ENCODE results near the gene NOTUM.
"Not testable (repeated sequence)": the region's sequence is repeated elsewhere in the genome, so short reads cannot be mapped to it uniquely, and the experiment has no call there.

Gene NOTUM

GRCh38 chr17:81956607-81957589, 4.1 kb downstream of the NOTUM start:
- no peak for DNase-seq

GRCh38 chr17:81955756-81956544, 5.0 kb downstream of the NOTUM start:
- no peak for DNase-seq

- DNase-seq: no peak
Measured at GRCh38 chr17:81955058-81955681, 5.8 kb downstream of the NOTUM start.

- DNase-seq: no peak
Measured at GRCh38 chr17:81954131-81955057, 6.6 kb downstream of the NOTUM start.

- not testable (repeated sequence) for DNase-seq
Measured at GRCh38 chr17:81953443-81953842, 7.5 kb downstream of the NOTUM start.

GRCh38 chr17:81952792-81953228, 8.2 kb downstream of the NOTUM start:
- DNase-seq: no peak

- DNase-seq: no peak
Measured at GRCh38 chr17:81951785-81952684, 9.0 kb downstream of the NOTUM start.

- no peak for DNase-seq
Measured at GRCh38 chr17:81950501-81950900, 10.5 kb downstream of the NOTUM start.

GRCh38 chr17:81948635-81949378, 12.2 kb downstream of the NOTUM start:
- DNase-seq: no peak

- DNase-seq: no peak
Measured at GRCh38 chr17:81947189-81947588, 13.8 kb downstream of the NOTUM start, which contains the start of gene MYADML2. TSS of gene MYADML2 (minus strand) at chr17:81947233. CDS start at chr17:81941741, 5,492 bp downstream.

- DNase-seq: no peak
Measured at GRCh38 chr17:81944858-81945257, 16.1 kb downstream of the NOTUM start.

GRCh38 chr17:81942167-81942553, 18.8 kb downstream of the NOTUM start:
- DNase-seq: no peak

- no peak for DNase-seq
Measured at GRCh38 chr17:81941484-81942166, 19.4 kb downstream of the NOTUM start.

GRCh38 chr17:81940538-81941483, 20.2 kb downstream of the NOTUM start:
- DNase-seq: no peak

GRCh38 chr17:81939881-81940385, 21.1 kb downstream of the NOTUM start:
- no peak for DNase-seq

- DNase-seq: no peak
Measured at GRCh38 chr17:81939218-81939617, 21.8 kb downstream of the NOTUM start.

- DNase-seq: no peak
Measured at GRCh38 chr17:81935709-81936084, 25.3 kb downstream of the NOTUM start.
